Left ventricle myocardium inferior (tissue), 1 donor: ENCODE measurements around the gene MRRF. TPM values are rescaled to one million over a fixed set of nuclear protein-coding genes. Genes with fewer than 3 reads are reported as not detected.

Experiments
- DNase-seq: peaks from one replicate; pipeline ENCODE4 v3.0.0-alpha.2; 2020
- H3K27ac ChIP-seq: fragments of 200-600 bp; replicated peaks from 2 replicates; pipeline ENCODE4 v1.8.0; 2021
- H3K27me3 ChIP-seq: fragments of 200-600 bp; 2 replicates; pipeline ENCODE4 v1.8.0; 2021; ENCODE audit warnings: low read depth
- H3K36me3 ChIP-seq: fragments of 200-600 bp; 2 replicates; pipeline ENCODE4 v1.8.0; 2021
- H3K4me1 ChIP-seq: fragments of 200-600 bp; 2 replicates; pipeline ENCODE4 v1.8.0; 2021
- H3K4me3 ChIP-seq: fragments of 200-600 bp; 2 replicates; pipeline ENCODE4 v1.8.0; 2021; ENCODE audit warnings: mild to moderate bottlenecking, moderate library complexity
- H3K9me3 ChIP-seq: fragments of 200-600 bp; replicated peaks from 2 replicates; pipeline ENCODE4 v1.8.0; 2021
- CTCF ChIP-seq: fragments of 200-600 bp; IDR thresholded peaks from 2 replicates; pipeline ENCODE4 v1.8.0; 2021; ENCODE audit warnings: antibody characterized with exemption, mild to moderate bottlenecking, borderline replicate concordance
- intact Hi-C: fragments of 100-400 bp; cut with micrococcal nuclease; formaldehyde crosslinking; loops from one replicate; pipeline ENCODE4 v1.11.0; 2022
- total RNA-seq: library from RNA; stranded (reverse); fragmentation: NEBNext Ultra II Directional; extraction: Animal tissue kit (Norgen Biotek cat#: 25700); gene quantifications from one replicate; pipeline ENCODE4 v1.2.1, GENCODE V29; 2021
- donor health status: DM: no; HTN: yes; CAD: no; lungs with severe emphysema.

Gene MRRF
- total RNA-seq, 1 donor from 2014 or later: 35.8 TPM

GRCh38 chr9:122232796-122233306, 31.8 kb upstream of the MRRF start:
- TF ChIP-seq CTCF: no peak
- Histone ChIP-seq H3K4me1 (peaks cover 13% of the 10 kb centered on the region), H3K4me3 (no peak overlapping the region), H3K36me3 (no peaks in the 10 kb centered on the region), H3K27ac (no peak overlapping the region), H3K27me3 (peaks cover 56% of the 10 kb centered on the region), H3K9me3 (no peaks in the 10 kb centered on the region)
- intact Hi-C loops: no loop called here
- no peak for DNase-seq

- Histone ChIP-seq H3K27ac (no peak overlapping the region), H3K4me3 (no peak overlapping the region), H3K4me1 (peaks cover 2% of the 10 kb centered on the region), H3K27me3 (peaks cover 42% of the 10 kb centered on the region), H3K9me3 (no peaks in the 10 kb centered on the region), H3K36me3 (peaks cover 10% of the 10 kb centered on the region)
- intact Hi-C loops: no loop called here
- DNase-seq: no peak
- no peak for TF ChIP-seq CTCF
Observed at GRCh38 chr9:122234022-122234748, 30.5 kb upstream of the MRRF start.

- DNase-seq: no peak
- Histone ChIP-seq H3K36me3 (peaks cover 34% of the 10 kb centered on the region), H3K4me3 (no peak overlapping the region), H3K9me3 (no peaks in the 10 kb centered on the region), H3K27me3 (peaks cover 17% of the 10 kb centered on the region), H3K4me1 (peaks cover 14% of the 10 kb centered on the region), H3K27ac (no peak overlapping the region)
- no peak for TF ChIP-seq CTCF
- intact Hi-C loops: no loop called here
Observed at GRCh38 chr9:122236681-122237080, 28.0 kb upstream of the MRRF start.

GRCh38 chr9:122239722-122240121, 25.0 kb upstream of the MRRF start:
- Histone ChIP-seq H3K27me3 (no peaks in the 10 kb centered on the region), H3K27ac (peak overlapping the region; percentile 6), H3K4me3 (no peak overlapping the region), H3K4me1 (peaks cover 14% of the 10 kb centered on the region), H3K9me3 (no peaks in the 10 kb centered on the region), H3K36me3 (peaks cover 64% of the 10 kb centered on the region)
- intact Hi-C loops: no loop called here
- DNase-seq: peak; percentile 58
- no peak for TF ChIP-seq CTCF

GRCh38 chr9:122244349-122244748, 20.3 kb upstream of the MRRF start:
- intact Hi-C loops: no loop called here
- Histone ChIP-seq H3K36me3 (peaks cover 96% of the 10 kb centered on the region), H3K27ac (no peak overlapping the region), H3K9me3 (no peaks in the 10 kb centered on the region), H3K4me1 (peaks cover 19% of the 10 kb centered on the region), H3K4me3 (no peak overlapping the region), H3K27me3 (no peaks in the 10 kb centered on the region)
- no peak for DNase-seq
- TF ChIP-seq CTCF: no peak
